GM12875 (cell line): ENCODE data around the gene ZFPL1.

ENCODE experiments used
- H3K4me3 ChIP-seq: one replicate; pipeline ENCODE4 v1.5.1; 2011; ENCODE audit warnings: low read depth, low read length, control low read depth
- TF ChIP-seq, protein P1 (sequence below): IDR thresholded peaks from 2 replicates; pipeline ENCODE4 v1.5.1; 2011; ENCODE audit warnings: low read depth, mild to moderate bottlenecking, control low read depth, inconsistent platforms, low read length, moderate library complexity, borderline replicate concordance; ENCODE audit not compliant: insufficient read depth

The ZFPL1 gene

GRCh38 chr11:65090628-65091027 lies 6.6 kb downstream of the ZFPL1 start:
- TF ChIP-seq, protein P1, sequence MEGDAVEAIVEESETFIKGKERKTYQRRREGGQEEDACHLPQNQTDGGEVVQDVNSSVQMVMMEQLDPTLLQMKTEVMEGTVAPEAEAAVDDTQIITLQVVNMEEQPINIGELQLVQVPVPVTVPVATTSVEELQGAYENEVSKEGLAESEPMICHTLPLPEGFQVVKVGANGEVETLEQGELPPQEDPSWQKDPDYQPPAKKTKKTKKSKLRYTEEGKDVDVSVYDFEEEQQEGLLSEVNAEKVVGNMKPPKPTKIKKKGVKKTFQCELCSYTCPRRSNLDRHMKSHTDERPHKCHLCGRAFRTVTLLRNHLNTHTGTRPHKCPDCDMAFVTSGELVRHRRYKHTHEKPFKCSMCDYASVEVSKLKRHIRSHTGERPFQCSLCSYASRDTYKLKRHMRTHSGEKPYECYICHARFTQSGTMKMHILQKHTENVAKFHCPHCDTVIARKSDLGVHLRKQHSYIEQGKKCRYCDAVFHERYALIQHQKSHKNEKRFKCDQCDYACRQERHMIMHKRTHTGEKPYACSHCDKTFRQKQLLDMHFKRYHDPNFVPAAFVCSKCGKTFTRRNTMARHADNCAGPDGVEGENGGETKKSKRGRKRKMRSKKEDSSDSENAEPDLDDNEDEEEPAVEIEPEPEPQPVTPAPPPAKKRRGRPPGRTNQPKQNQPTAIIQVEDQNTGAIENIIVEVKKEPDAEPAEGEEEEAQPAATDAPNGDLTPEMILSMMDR: no peak

DNA sequence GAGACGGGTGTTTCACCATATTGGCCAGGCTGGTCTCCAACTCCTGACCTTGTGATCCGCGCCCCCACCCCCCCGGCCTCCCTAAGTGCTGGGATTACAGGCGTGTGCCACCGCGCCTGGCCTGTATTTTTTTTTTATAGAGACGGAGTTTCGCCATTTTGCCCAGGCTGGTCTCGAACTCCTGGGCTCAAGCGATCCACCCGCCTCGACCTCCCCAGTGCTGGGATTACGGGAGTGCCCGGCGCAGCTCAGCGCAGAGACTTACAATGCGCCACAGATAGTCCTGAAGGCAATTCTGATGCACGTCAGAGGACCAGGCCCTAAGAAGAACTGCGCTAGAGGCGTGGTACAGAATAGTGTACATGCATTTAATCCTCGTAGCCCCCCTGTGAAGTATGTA lies 11.4 kb downstream of the ZFPL1 start:
- no peak overlapping the region for H3K4me3 ChIP-seq
- TF ChIP-seq, protein P1: no peak

More at GRCh38 chr11:65090628-65091027, 6.6 kb downstream of the ZFPL1 start:
- H3K4me3 ChIP-seq: no peak overlapping the region

GRCh38 chr11:65095974-65096806 lies 12.2 kb downstream of the ZFPL1 start, which contains the start of gene VPS51:
Gene VPS51 (plus strand): TSS chr11:65096214. CDS start chr11:65096251, 37 bp downstream.
- peak within 1 kb of the TSS; percentile 65 for H3K4me3 ChIP-seq
- TF ChIP-seq, protein P1: no peak

DNA sequence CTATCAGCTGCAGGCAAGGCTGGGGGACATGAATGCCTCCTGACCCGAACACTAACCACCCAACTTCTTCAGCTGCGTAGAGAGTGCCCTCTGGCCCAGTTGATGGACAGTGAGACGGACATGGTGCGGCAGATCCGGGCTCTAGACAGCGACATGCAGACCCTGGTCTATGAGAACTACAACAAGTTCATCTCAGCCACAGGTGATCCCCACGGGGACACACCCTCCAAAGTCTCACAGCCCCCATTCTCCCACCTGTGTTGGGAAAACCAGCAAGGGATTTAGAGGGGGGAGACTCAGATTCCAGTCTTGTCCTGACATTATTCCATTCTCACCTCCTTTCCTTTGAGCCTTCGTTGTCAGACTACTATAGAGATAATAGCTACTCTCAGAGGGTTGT lies 12.9 kb downstream of the ZFPL1 start:
- TF ChIP-seq, protein P1: no peak
- peak overlapping the region; percentile 65 for H3K4me3 ChIP-seq

GRCh38 chr11:65100674-65101350 lies 16.8 kb downstream of the ZFPL1 start:
- H3K4me3 ChIP-seq: no peak overlapping the region
- TF ChIP-seq, protein P1: no peak

DNA sequence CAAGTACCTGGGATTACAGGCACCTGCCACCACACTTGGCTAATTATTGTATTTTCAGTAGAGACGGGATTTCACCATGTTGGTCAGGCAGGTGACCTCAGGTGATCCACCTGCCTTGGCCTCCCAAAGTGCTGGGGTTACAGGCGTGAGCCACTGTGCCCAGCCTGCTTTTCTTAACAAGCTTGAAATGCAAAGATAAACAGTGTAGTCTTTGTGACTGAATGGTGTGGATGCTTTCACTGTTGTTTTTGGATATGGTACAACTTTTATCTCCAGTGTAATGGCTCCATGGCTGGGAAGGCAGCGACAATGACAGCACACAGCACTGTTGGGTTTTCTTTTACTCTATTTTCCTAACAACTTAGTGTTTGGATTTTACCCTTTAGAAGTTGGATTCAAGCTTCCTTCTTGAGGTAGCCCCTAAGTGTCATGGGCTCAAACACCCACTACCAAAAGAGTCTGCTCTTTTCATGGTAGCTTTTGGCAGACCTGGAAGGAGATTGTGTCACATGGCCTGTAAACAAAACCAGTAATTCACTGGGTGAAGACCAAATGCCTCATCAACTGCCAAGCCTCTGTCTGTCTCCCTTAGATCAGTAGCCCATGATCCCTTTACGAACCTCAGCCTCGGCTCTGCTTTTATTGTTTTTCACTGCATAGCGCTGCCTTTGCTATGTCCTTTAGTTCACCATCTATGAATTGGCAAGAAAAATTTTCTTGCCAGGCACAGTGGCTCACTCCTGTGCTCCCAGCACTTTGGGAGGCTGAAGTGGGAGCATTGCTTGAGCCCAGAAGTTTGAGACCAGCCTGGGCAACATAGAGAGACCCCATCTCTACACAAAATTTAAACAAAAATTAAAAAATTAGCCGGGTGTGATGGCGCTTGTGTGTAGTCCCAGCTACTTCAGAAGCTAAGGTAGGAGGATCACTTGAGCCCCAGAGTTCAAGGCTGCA lies 18.4 kb downstream of the ZFPL1 start:
- TF ChIP-seq, protein P1: no peak
- H3K4me3 ChIP-seq: no peak overlapping the region
